Caco-2 (cell line): Measurements from ENCODE around the gene CTNNA2. TPM values are rescaled to one million over a fixed set of nuclear protein-coding genes. Genes with fewer than 3 reads are reported as not detected.

Experiments used
- BruUV-seq: library from RNA; stranded (reverse); fragments of 400-500 nt; replicated peaks from 2 replicates; lab custom pipeline; 2021; lab: Mats Ljungman, UMichigan
- CTCF ChIA-PET: fragments of 300-600 bp; sonication (Branson Sonifier 250); formaldehyde crosslinking; loops from one replicate; lab custom pipeline; 2022; ENCODE audit warnings: antibody characterized with exemption; lab: Charles Lee
- POLR2A ChIA-PET: fragments of 300-600 bp; sonication (Branson Sonifier 250); formaldehyde crosslinking; loops from one replicate; lab custom pipeline; 2022; ENCODE audit warnings: antibody characterized with exemption; lab: Charles Lee
- DNase-seq, 2 experiments: peaks; one replicate each; pipeline versions ENCODE4 v3.0.0 to v3.0.0-alpha.2; 2020 to 2022
- H3K27me3 ChIP-seq: replicated peaks from 2 replicates; pipeline ENCODE4 v1.6.0; 2011; ENCODE audit warnings: low read length; ENCODE audit not compliant: control insufficient read depth, insufficient read depth
- H3K36me3 ChIP-seq: 2 replicates; pipeline ENCODE4 v1.5.1; 2011; ENCODE audit warnings: low read length; ENCODE audit not compliant: control insufficient read depth, insufficient read depth
- H3K4me1 ChIP-seq: fragments of 250-450 bp; sonication (Bioruptor Pico); 2 replicates; pipeline ENCODE4 v1.5.1; 2020; ENCODE audit warnings: mild to moderate bottlenecking
- H3K4me3 ChIP-seq: 2 replicates; pipeline ENCODE4 v1.5.1; 2011; ENCODE audit warnings: low read depth, mild to moderate bottlenecking, control low read depth, low read length
- H3K9me3 ChIP-seq: fragments of 250-450 bp; sonication (Bioruptor Pico); 2 replicates; pipeline ENCODE4 v1.5.1; 2020; ENCODE audit warnings: mild to moderate bottlenecking, moderate library complexity
- H3K27ac Mint-ChIP-seq: one replicate; pipeline ENCODE4 v1.8.0; 2022; ENCODE audit warnings: mixed read lengths; ENCODE audit not compliant: unreplicated experiment
- H3K27me3 Mint-ChIP-seq: one replicate; pipeline ENCODE4 v1.8.0; 2022; ENCODE audit warnings: mixed read lengths; ENCODE audit not compliant: insufficient read depth, unreplicated experiment
- H3K36me3 Mint-ChIP-seq: one replicate; pipeline ENCODE4 v1.8.0; 2022; ENCODE audit warnings: mild to moderate bottlenecking, mixed read lengths; ENCODE audit not compliant: insufficient read depth, unreplicated experiment
- H3K4me1 Mint-ChIP-seq: one replicate; pipeline ENCODE4 v1.8.0; 2022; ENCODE audit warnings: low read depth, mixed read lengths; ENCODE audit not compliant: unreplicated experiment
- H3K4me3 Mint-ChIP-seq: one replicate; pipeline ENCODE4 v1.8.0; 2022; ENCODE audit warnings: mild to moderate bottlenecking, moderate library complexity, mixed read lengths; ENCODE audit not compliant: unreplicated experiment
- H3K9me3 Mint-ChIP-seq: one replicate; pipeline ENCODE4 v1.8.0; 2022; ENCODE audit warnings: mixed read lengths; ENCODE audit not compliant: unreplicated experiment
- CTCF ChIP-seq, 2 experiments: fragments of 200-600 bp in 1 of 2; IDR thresholded peaks; 1 replicate in 1 of 2; 2 replicates in 1 of 2; pipeline versions ENCODE4 v1.5.1 to v1.8.0; 2011 to 2022; ENCODE audit warnings: antibody characterized with exemption in 1 of 2, control low read depth in 1 of 2, inconsistent platforms in 1 of 2, low read depth in 1 of 2, low read length in 1 of 2, mild to moderate bottlenecking in 1 of 2, moderate library complexity in 1 of 2; ENCODE audit not compliant: insufficient read depth in 1 of 2, severe bottlenecking in 1 of 2, unreplicated experiment in 1 of 2
- intact Hi-C: fragments of 100-400 bp; cut with micrococcal nuclease; formaldehyde crosslinking; loops from one replicate; pipeline ENCODE4 v1.10.0; 2022; ENCODE audit not compliant: unreplicated experiment
- total RNA-seq: library from RNA; stranded (reverse); gene quantifications from 2 replicates; pipeline ENCODE4 v1.2.3, GENCODE V29; 2022

The CTNNA2 gene
- total RNA-seq, 1 experiment from 2014 or later: not detected

- TF ChIP-seq CTCF (IDR thresholded peaks at IDR 0.05; ENCODE audit: insufficient read depth in 1 of 2, low read depth in 1 of 2, low read length in 1 of 2, severe bottlenecking in 1 of 2, unreplicated experiment in 1 of 2): no peak
- no TSS peak for BruUV-seq
- ChIA-PET CTCF (no interaction called here), POLR2A (no interaction called here)
- H3K36me3 ChIP-seq: no peaks in the 10 kb centered on the region
- no peaks in the 10 kb centered on the region for H3K4me1 ChIP-seq
- H3K27ac Mint-ChIP-seq: no peak overlapping the region
- peaks cover 6% of the 10 kb centered on the region for H3K36me3 Mint-ChIP-seq
- H3K9me3 ChIP-seq: no peaks in the 10 kb centered on the region
- H3K4me3 ChIP-seq: no peak overlapping the region
- intact Hi-C loops: no loop called here
- H3K4me3 Mint-ChIP-seq: no peak overlapping the region
- H3K27me3 ChIP-seq: no peaks in the 10 kb centered on the region
- H3K9me3 Mint-ChIP-seq: no peaks in the 10 kb centered on the region
- H3K27me3 Mint-ChIP-seq: no peaks in the 10 kb centered on the region
- DNase-seq: no peak
- no peaks in the 10 kb centered on the region for H3K4me1 Mint-ChIP-seq
These were observed 454.0 kb downstream of the CTNNA2 start for GRCh38 chr2:79966882-79967281.

GRCh38 chr2:79971807-79972206 is 459.0 kb downstream of the CTNNA2 start:
- ChIA-PET POLR2A (no interaction called here), CTCF (no interaction called here)
- Mint-ChIP-seq H3K36me3 (no peaks in the 10 kb centered on the region), H3K9me3 (peaks cover 9% of the 10 kb centered on the region), H3K4me3 (no peak overlapping the region), H3K27me3 (peaks cover 8% of the 10 kb centered on the region), H3K4me1 (no peaks in the 10 kb centered on the region), H3K27ac (no peak overlapping the region)
- no peaks in the 10 kb centered on the region for H3K4me1 ChIP-seq
- TF ChIP-seq CTCF (IDR thresholded peaks at IDR 0.05; ENCODE audit: insufficient read depth in 1 of 2, low read depth in 1 of 2, low read length in 1 of 2, severe bottlenecking in 1 of 2, unreplicated experiment in 1 of 2): no peak
- H3K27me3 ChIP-seq: no peaks in the 10 kb centered on the region
- intact Hi-C loops: no loop called here
- no peaks in the 10 kb centered on the region for H3K36me3 ChIP-seq
- BruUV-seq: no TSS peak
- no peak for DNase-seq
- no peak overlapping the region for H3K4me3 ChIP-seq
- H3K9me3 ChIP-seq: no peaks in the 10 kb centered on the region

GRCh38 chr2:79972661-79973060 is 459.8 kb downstream of the CTNNA2 start:
- H3K4me1 Mint-ChIP-seq: no peaks in the 10 kb centered on the region
- H3K4me3 Mint-ChIP-seq: no peak overlapping the region
- H3K27me3 Mint-ChIP-seq: peaks cover 8% of the 10 kb centered on the region
- ChIA-PET CTCF (no interaction called here), POLR2A (no interaction called here)
- H3K9me3 ChIP-seq: no peaks in the 10 kb centered on the region
- no peaks in the 10 kb centered on the region for H3K36me3 ChIP-seq
- no TSS peak for BruUV-seq
- H3K4me1 ChIP-seq: no peaks in the 10 kb centered on the region
- no peaks in the 10 kb centered on the region for H3K36me3 Mint-ChIP-seq
- peaks cover 9% of the 10 kb centered on the region for H3K9me3 Mint-ChIP-seq
- H3K4me3 ChIP-seq: no peak overlapping the region
- intact Hi-C loops: no loop called here
- H3K27me3 ChIP-seq: no peaks in the 10 kb centered on the region
- H3K27ac Mint-ChIP-seq: no peak overlapping the region
- no peak for TF ChIP-seq CTCF (IDR thresholded peaks at IDR 0.05; ENCODE audit: insufficient read depth in 1 of 2, low read depth in 1 of 2, low read length in 1 of 2, severe bottlenecking in 1 of 2, unreplicated experiment in 1 of 2)
- DNase-seq: no peak
